Neural cell (in vitro differentiated cells): ENCODE data around the gene FMN2.

Experiments used
- EZH2 ChIP-seq: fragments of 200-600, 300-800 bp; shearing (Covaris generic), sonication (generic); IDR thresholded peaks from 2 replicates; pipeline ENCODE4 v1.6.1; 2014; ENCODE audit warnings: antibody characterized with exemption, low read length, borderline replicate concordance, mild to moderate bottlenecking; ENCODE audit not compliant: insufficient read depth, poor library complexity, severe bottlenecking
- POLR2AphosphoS5 ChIP-seq: IDR thresholded peaks from 2 replicates; pipeline ENCODE4 v1.6.1; 2012
- RAD21 ChIP-seq: fragments of 450-650 bp; conservative IDR thresholded peaks from 2 replicates; pipeline ENCODE4 v1.6.1; 2014; ENCODE audit warnings: antibody characterized with exemption, mild to moderate bottlenecking, moderate library complexity
- TAF1 ChIP-seq: IDR thresholded peaks from 2 replicates; pipeline ENCODE4 v1.6.1; 2012; ENCODE audit warnings: low read depth
- TF ChIP-seq, protein P1 (sequence below): fragments of 450-650 bp; IDR thresholded peaks from 2 replicates; pipeline ENCODE4 v1.5.1; 2014; ENCODE audit warnings: antibody characterized with exemption, mild to moderate bottlenecking, moderate library complexity; ENCODE audit not compliant: poor library complexity, severe bottlenecking

- TF ChIP-seq, protein P1, sequence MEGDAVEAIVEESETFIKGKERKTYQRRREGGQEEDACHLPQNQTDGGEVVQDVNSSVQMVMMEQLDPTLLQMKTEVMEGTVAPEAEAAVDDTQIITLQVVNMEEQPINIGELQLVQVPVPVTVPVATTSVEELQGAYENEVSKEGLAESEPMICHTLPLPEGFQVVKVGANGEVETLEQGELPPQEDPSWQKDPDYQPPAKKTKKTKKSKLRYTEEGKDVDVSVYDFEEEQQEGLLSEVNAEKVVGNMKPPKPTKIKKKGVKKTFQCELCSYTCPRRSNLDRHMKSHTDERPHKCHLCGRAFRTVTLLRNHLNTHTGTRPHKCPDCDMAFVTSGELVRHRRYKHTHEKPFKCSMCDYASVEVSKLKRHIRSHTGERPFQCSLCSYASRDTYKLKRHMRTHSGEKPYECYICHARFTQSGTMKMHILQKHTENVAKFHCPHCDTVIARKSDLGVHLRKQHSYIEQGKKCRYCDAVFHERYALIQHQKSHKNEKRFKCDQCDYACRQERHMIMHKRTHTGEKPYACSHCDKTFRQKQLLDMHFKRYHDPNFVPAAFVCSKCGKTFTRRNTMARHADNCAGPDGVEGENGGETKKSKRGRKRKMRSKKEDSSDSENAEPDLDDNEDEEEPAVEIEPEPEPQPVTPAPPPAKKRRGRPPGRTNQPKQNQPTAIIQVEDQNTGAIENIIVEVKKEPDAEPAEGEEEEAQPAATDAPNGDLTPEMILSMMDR: no peak
- TF ChIP-seq EZH2: no peak
- TF ChIP-seq RAD21: no peak
- TF ChIP-seq TAF1: no peak
- TF ChIP-seq POLR2AphosphoS5: no peak
These were observed 8.1 kb downstream of the FMN2 start for GRCh38 chr1:240099748-240100147.
